GM10266 (cell line): ENCODE measurements around the gene OTOP3.

Experiments used
- DNase-seq: peaks from one replicate; pipeline ENCODE4 v3.0.0; 2012; ENCODE audit errors: extremely low spot score
- CTCF ChIP-seq: IDR thresholded peaks from 2 replicates; pipeline ENCODE4 v1.5.1; 2012; ENCODE audit warnings: mild to moderate bottlenecking, low read depth; ENCODE audit not compliant: control insufficient read depth, insufficient read depth; ENCODE audit errors: missing control alignments

Gene OTOP3

GRCh38 chr17:74953134-74953687 is 17.5 kb downstream of the OTOP3 start:
- no peak for DNase-seq
- no peak for TF ChIP-seq CTCF

GRCh38 chr17:74954115-74954514 is 18.4 kb downstream of the OTOP3 start:
- TF ChIP-seq CTCF, result no peak

GRCh38 chr17:74954665-74955421 is 19.1 kb downstream of the OTOP3 start:
- DNase-seq, result no peak
- TF ChIP-seq CTCF, result no peak

More at GRCh38 chr17:74954115-74954514, 18.4 kb downstream of the OTOP3 start:
- no peak for DNase-seq

- no peak for DNase-seq
- no peak for TF ChIP-seq CTCF
Observed at GRCh38 chr17:74956093-74956492, 20.4 kb downstream of the OTOP3 start.

- TF ChIP-seq CTCF, result peak; percentile 93
- peak; percentile 88 for DNase-seq
Observed at GRCh38 chr17:74957935-74958740, 22.4 kb downstream of the OTOP3 start.

GRCh38 chr17:74959826-74960515 is 24.3 kb downstream of the OTOP3 start:
- no peak for TF ChIP-seq CTCF
- DNase-seq, result no peak
